H1 (cell line): ENCODE measurements around the gene CACNA1F. TPM values are rescaled to one million over a fixed set of nuclear protein-coding genes. Genes with fewer than 3 reads are reported as not detected.

ENCODE experiments used
- ATF2 ChIP-seq: IDR thresholded peaks from 2 replicates; pipeline ENCODE4 v1.6.1; 2012; ENCODE audit warnings: low read length, inconsistent platforms
- MAX ChIP-seq: IDR thresholded peaks from 2 replicates; pipeline ENCODE4 v1.6.1; 2012; ENCODE audit warnings: inconsistent platforms
- polyA plus RNA-seq, 7 experiments: library from polyadenylated mRNA; depleted of rRNA in 3 of 7; stranded (reverse) in 5 of 7; unstranded in 2 of 7; fragments of >200 nt in 5 of 7; fragments of 200-250 nt in 2 of 7; gene quantifications; 1 replicate in 5 of 7; 2 replicates in 1 of 7; 4 replicates in 1 of 7; pipeline versions ENCODE4 v1.2.1 to v1.2.3, GENCODE V29; 2011 to 2013; ENCODE audit warnings: missing spikeins in 2 of 7, mixed read lengths in 2 of 7
- total RNA-seq: library from RNA; stranded (reverse); fragmentation: NEBNext Ultra II Directional; extraction: Animal tissue kit (Norgen Biotek cat#: 25700); gene quantifications from 2 replicates; pipeline ENCODE4 v1.2.1, GENCODE V29; 2021

CACNA1F gene
- total and polyA plus RNA-seq, 2 of the 8 experiments (the other 6 are each of a cell fraction or from before 2014, with no cell fraction given) = 0.59 to 0.84 TPM

GRCh38 chrX:49206543-49206942 lies 26.6 kb downstream of the CACNA1F start (continued):
- TF ChIP-seq MAX (no peak), ATF2 (no peak)
